Activated CD8-positive, alpha-beta memory T cell treated with anti-CD3 and anti-CD28 coated beads, Interleukin-2, amount 10 ng/mL, durations not matched to agents 7 days and 5 days (primary cell): ENCODE measurements around the gene MYH7B. TPM values are rescaled to one million over a fixed set of nuclear protein-coding genes. Genes with fewer than 3 reads are reported as not detected.

Experiments used
- ATAC-seq: fragments of 150-1000 bp; cut with Tn5 transposase; one replicate; pipeline ENCODE4 v1.10.0; 2021; ENCODE audit warnings: moderate library complexity
- CTCF ChIA-PET: fragments of 350-600 bp; sonication (Branson Sonifier 250); formaldehyde crosslinking; loops from one replicate; lab custom pipeline; 2021; ENCODE audit warnings: antibody characterized with exemption; lab: Charles Lee
- DNase-seq: peaks from one replicate; pipeline ENCODE4 v3.0.0-alpha.2; 2020
- H3K27ac Mint-ChIP-seq: one replicate; pipeline ENCODE4 v1.8.0; 2021; ENCODE audit warnings: mild to moderate bottlenecking, mixed read lengths
- H3K27me3 Mint-ChIP-seq: one replicate; pipeline ENCODE4 v1.8.0; 2021; ENCODE audit warnings: mixed read lengths
- H3K36me3 Mint-ChIP-seq: one replicate; pipeline ENCODE4 v1.8.0; 2021; ENCODE audit warnings: mild to moderate bottlenecking, mixed read lengths
- H3K4me1 Mint-ChIP-seq: one replicate; pipeline ENCODE4 v1.8.0; 2021; ENCODE audit warnings: mixed read lengths
- H3K4me3 Mint-ChIP-seq: one replicate; pipeline ENCODE4 v1.8.0; 2021; ENCODE audit warnings: mild to moderate bottlenecking, moderate library complexity, mixed read lengths
- H3K9me3 Mint-ChIP-seq: one replicate; pipeline ENCODE4 v1.8.0; 2022; ENCODE audit warnings: low read depth, mixed read lengths
- total RNA-seq, 2 experiments: library from RNA; stranded (reverse); gene quantifications; one replicate each; pipeline ENCODE4 v1.2.3, GENCODE V29; 2021

MYH7B gene
- total RNA-seq, 2 experiments from 2014 or later = 0.16 to 0.26 TPM

GRCh38 chr20:34985461-34986310 lies 30.0 kb downstream of the MYH7B start:
- CTCF ChIA-PET = interaction anchor here (1.0 to 1.6 kb wide), 2 partner anchors 12 to 112 kb away, joined by 3 to 4 read pairs; no protein-coding TSS in a partner anchor
- Mint-ChIP-seq H3K36me3 (no peaks in the 10 kb centered on the region), H3K27me3 (peaks cover 11% of the 10 kb centered on the region), H3K4me1 (no peaks in the 10 kb centered on the region), H3K4me3 (no peak overlapping the region), H3K9me3 (no peaks in the 10 kb centered on the region), H3K27ac (no peak overlapping the region)
- no peak for DNase-seq
- no peak for ATAC-seq

GRCh38 chr20:34986311-34987287 lies 30.9 kb downstream of the MYH7B start:
- Mint-ChIP-seq H3K27me3 (peaks cover 11% of the 10 kb centered on the region), H3K4me1 (no peaks in the 10 kb centered on the region), H3K9me3 (no peaks in the 10 kb centered on the region), H3K4me3 (no peak overlapping the region), H3K36me3 (no peaks in the 10 kb centered on the region), H3K27ac (no peak overlapping the region)
- ATAC-seq (no peak), DNase-seq (no peak)
- CTCF ChIA-PET = interaction anchor here (1.6 kb wide), 1 partner anchor 11 kb away, joined by 3 read pairs; no protein-coding TSS in a partner anchor

GRCh38 chr20:34987288-34988190 lies 31.9 kb downstream of the MYH7B start:
- Mint-ChIP-seq H3K4me1 (no peaks in the 10 kb centered on the region), H3K27me3 (peaks cover 9% of the 10 kb centered on the region), H3K36me3 (no peaks in the 10 kb centered on the region), H3K4me3 (no peak overlapping the region), H3K9me3 (no peaks in the 10 kb centered on the region), H3K27ac (no peak overlapping the region)
- CTCF ChIA-PET = no interaction called here
- no peak for DNase-seq
- ATAC-seq = no peak

GRCh38 chr20:34988191-34988540 lies 32.5 kb downstream of the MYH7B start:
- H3K27ac Mint-ChIP-seq = no peak overlapping the region
- H3K4me1 Mint-ChIP-seq = no peaks in the 10 kb centered on the region

GRCh38 chr20:34989118-34989517 lies 33.5 kb downstream of the MYH7B start:
- Mint-ChIP-seq H3K27me3 (peaks cover 3% of the 10 kb centered on the region), H3K4me1 (no peaks in the 10 kb centered on the region), H3K9me3 (no peaks in the 10 kb centered on the region), H3K36me3 (no peaks in the 10 kb centered on the region), H3K4me3 (no peak overlapping the region), H3K27ac (no peak overlapping the region)
- CTCF ChIA-PET = no interaction called here
- no peak for ATAC-seq
- no peak for DNase-seq

More at GRCh38 chr20:34988191-34988540, 32.5 kb downstream of the MYH7B start:
- peaks cover 9% of the 10 kb centered on the region for H3K27me3 Mint-ChIP-seq
- no peaks in the 10 kb centered on the region for H3K9me3 Mint-ChIP-seq
- H3K4me3 Mint-ChIP-seq = no peak overlapping the region
- CTCF ChIA-PET = no interaction called here
- H3K36me3 Mint-ChIP-seq = no peaks in the 10 kb centered on the region
- DNase-seq (no peak), ATAC-seq (no peak)

GRCh38 chr20:34989670-34990069 lies 34.0 kb downstream of the MYH7B start:
- H3K4me3 Mint-ChIP-seq = no peak overlapping the region
- H3K9me3 Mint-ChIP-seq = no peaks in the 10 kb centered on the region
- ATAC-seq (no peak), DNase-seq (no peak)
- no peak overlapping the region for H3K27ac Mint-ChIP-seq
- H3K36me3 Mint-ChIP-seq = no peaks in the 10 kb centered on the region
- H3K4me1 Mint-ChIP-seq = no peaks in the 10 kb centered on the region
- CTCF ChIA-PET = no interaction called here
- H3K27me3 Mint-ChIP-seq = peaks cover 3% of the 10 kb centered on the region

GRCh38 chr20:34990231-34990630 lies 34.6 kb downstream of the MYH7B start:
- Mint-ChIP-seq H3K27ac (no peak overlapping the region), H3K4me1 (no peaks in the 10 kb centered on the region), H3K9me3 (no peaks in the 10 kb centered on the region), H3K4me3 (no peak overlapping the region), H3K27me3 (peaks cover 3% of the 10 kb centered on the region), H3K36me3 (no peaks in the 10 kb centered on the region)
- DNase-seq (no peak), ATAC-seq (no peak)
- CTCF ChIA-PET = no interaction called here

GRCh38 chr20:34990661-34991214 lies 35.1 kb downstream of the MYH7B start:
- H3K4me3 Mint-ChIP-seq = no peak overlapping the region
- CTCF ChIA-PET = no interaction called here
- DNase-seq (no peak), ATAC-seq (no peak)
- no peaks in the 10 kb centered on the region for H3K4me1 Mint-ChIP-seq
- no peaks in the 10 kb centered on the region for H3K9me3 Mint-ChIP-seq
- no peaks in the 10 kb centered on the region for H3K36me3 Mint-ChIP-seq
- H3K27me3 Mint-ChIP-seq = peaks cover 1% of the 10 kb centered on the region
- no peak overlapping the region for H3K27ac Mint-ChIP-seq

- no peak overlapping the region for H3K4me3 Mint-ChIP-seq
- CTCF ChIA-PET = no interaction called here
- no peak for DNase-seq
Observed at GRCh38 chr20:34992751-34993417, 37.2 kb downstream of the MYH7B start.

GRCh38 chr20:34993941-34994508 lies 38.4 kb downstream of the MYH7B start:
- ATAC-seq (no peak), DNase-seq (no peak)
- H3K36me3 Mint-ChIP-seq = peaks cover 11% of the 10 kb centered on the region
- no peaks in the 10 kb centered on the region for H3K27me3 Mint-ChIP-seq
- peaks cover 14% of the 10 kb centered on the region for H3K4me1 Mint-ChIP-seq
- no peak overlapping the region for H3K27ac Mint-ChIP-seq
- CTCF ChIA-PET = no interaction called here
- no peaks in the 10 kb centered on the region for H3K9me3 Mint-ChIP-seq
- no peak overlapping the region for H3K4me3 Mint-ChIP-seq

More at GRCh38 chr20:34992751-34993417, 37.2 kb downstream of the MYH7B start:
- Mint-ChIP-seq H3K4me1 (peaks cover 12% of the 10 kb centered on the region), H3K36me3 (peaks cover 9% of the 10 kb centered on the region), H3K27me3 (no peaks in the 10 kb centered on the region), H3K27ac (no peak overlapping the region), H3K9me3 (no peaks in the 10 kb centered on the region)
- no peak for ATAC-seq

- H3K27ac Mint-ChIP-seq = no peak overlapping the region
- H3K27me3 Mint-ChIP-seq = no peaks in the 10 kb centered on the region
- CTCF ChIA-PET = no interaction called here
- DNase-seq = no peak
- peaks cover 14% of the 10 kb centered on the region for H3K4me1 Mint-ChIP-seq
- no peaks in the 10 kb centered on the region for H3K9me3 Mint-ChIP-seq
- no peak for ATAC-seq
- H3K4me3 Mint-ChIP-seq = no peak overlapping the region
- H3K36me3 Mint-ChIP-seq = peaks cover 13% of the 10 kb centered on the region
Observed at GRCh38 chr20:34994509-34995131, 39.0 kb downstream of the MYH7B start.
